ENCODE results near the gene RGS6. TPM values are rescaled to one million over a fixed set of nuclear protein-coding genes. Genes with fewer than 3 reads are reported as not detected.
A peak's percentile ranks its signal among the peaks of the same experiment; 100 is the strongest.

The RGS6 gene
- total RNA-seq, 1 donor from 2014 or later, result 0.34 TPM

DNA sequence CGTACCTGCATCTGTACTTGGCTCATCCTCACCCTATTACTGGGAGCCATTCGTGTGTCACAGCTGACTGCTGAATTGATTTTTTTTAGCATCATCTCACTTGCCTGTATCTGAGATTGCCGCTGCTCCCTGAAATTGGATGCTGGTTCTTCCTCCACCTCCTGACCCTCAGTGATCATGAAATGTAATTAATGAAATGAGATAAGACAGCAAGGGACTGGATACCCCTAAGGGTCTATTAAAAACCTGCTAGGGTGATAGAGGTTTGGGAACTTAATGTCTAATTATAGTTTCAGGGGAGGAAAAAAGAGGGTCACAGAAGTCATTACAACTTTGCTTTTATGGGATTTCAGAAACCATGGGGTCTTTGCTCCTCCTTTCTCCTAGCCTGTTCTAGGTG is 551.1 kb downstream of the RGS6 start:
- Mint-ChIP-seq H3K9me3 (ENCODE audit: unreplicated experiment) (peaks cover 10% of the 10 kb centered on the region), H3K4me3 (ENCODE audit: unreplicated experiment) (no peak overlapping the region), H3K4me1 (ENCODE audit: low read depth, unreplicated experiment) (peaks cover 13% of the 10 kb centered on the region), H3K27me3 (ENCODE audit: low read depth, unreplicated experiment) (peaks cover 6% of the 10 kb centered on the region), H3K36me3 (ENCODE audit: low read depth, unreplicated experiment) (no peaks in the 10 kb centered on the region), H3K27ac (ENCODE audit: unreplicated experiment) (peak overlapping the region; percentile 0)
- FAIRE-seq (no peak), DNase-seq (ENCODE audit: low read depth) (no peak)
- peaks cover 2% of the 10 kb centered on the region for H3K9me3 ChIP-seq (ENCODE audit: insufficient read depth, low read depth, low read length)
- no peaks in the 10 kb centered on the region for H3K4me1 ChIP-seq (ENCODE audit: insufficient read depth, low read length)
- no peaks in the 10 kb centered on the region for H3K36me3 ChIP-seq (ENCODE audit: insufficient read depth, low read length)
- peaks cover 10% of the 10 kb centered on the region for H3K27me3 ChIP-seq (ENCODE audit: insufficient read depth, low read length)
- H3K4me3 ChIP-seq (ENCODE audit: insufficient read depth, low read depth, low read length), result no peak overlapping the region
- TF ChIP-seq, protein P1, sequence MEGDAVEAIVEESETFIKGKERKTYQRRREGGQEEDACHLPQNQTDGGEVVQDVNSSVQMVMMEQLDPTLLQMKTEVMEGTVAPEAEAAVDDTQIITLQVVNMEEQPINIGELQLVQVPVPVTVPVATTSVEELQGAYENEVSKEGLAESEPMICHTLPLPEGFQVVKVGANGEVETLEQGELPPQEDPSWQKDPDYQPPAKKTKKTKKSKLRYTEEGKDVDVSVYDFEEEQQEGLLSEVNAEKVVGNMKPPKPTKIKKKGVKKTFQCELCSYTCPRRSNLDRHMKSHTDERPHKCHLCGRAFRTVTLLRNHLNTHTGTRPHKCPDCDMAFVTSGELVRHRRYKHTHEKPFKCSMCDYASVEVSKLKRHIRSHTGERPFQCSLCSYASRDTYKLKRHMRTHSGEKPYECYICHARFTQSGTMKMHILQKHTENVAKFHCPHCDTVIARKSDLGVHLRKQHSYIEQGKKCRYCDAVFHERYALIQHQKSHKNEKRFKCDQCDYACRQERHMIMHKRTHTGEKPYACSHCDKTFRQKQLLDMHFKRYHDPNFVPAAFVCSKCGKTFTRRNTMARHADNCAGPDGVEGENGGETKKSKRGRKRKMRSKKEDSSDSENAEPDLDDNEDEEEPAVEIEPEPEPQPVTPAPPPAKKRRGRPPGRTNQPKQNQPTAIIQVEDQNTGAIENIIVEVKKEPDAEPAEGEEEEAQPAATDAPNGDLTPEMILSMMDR (IDR thresholded peaks at IDR 0.05; ENCODE audit: insufficient read depth, low read depth, low read length), result no peak
- TF ChIP-seq EZH2 (IDR thresholded peaks at IDR 0.05; ENCODE audit: insufficient read depth, low read length), result no peak
- H3K4me2 ChIP-seq (ENCODE audit: low read length), result no peak overlapping the region
- H3K9ac ChIP-seq (ENCODE audit: low read length), result no peak overlapping the region
- no peak overlapping the region for H3K27ac ChIP-seq (ENCODE audit: low read depth, low read length)
- H4K20me1 ChIP-seq (ENCODE audit: insufficient read depth, low read length), result no peaks in the 10 kb centered on the region
- no peak overlapping the region for H2AFZ ChIP-seq (ENCODE audit: low read depth, low read length)
- H3K79me2 ChIP-seq (ENCODE audit: insufficient read depth, low read length), result no peaks in the 10 kb centered on the region

DNA sequence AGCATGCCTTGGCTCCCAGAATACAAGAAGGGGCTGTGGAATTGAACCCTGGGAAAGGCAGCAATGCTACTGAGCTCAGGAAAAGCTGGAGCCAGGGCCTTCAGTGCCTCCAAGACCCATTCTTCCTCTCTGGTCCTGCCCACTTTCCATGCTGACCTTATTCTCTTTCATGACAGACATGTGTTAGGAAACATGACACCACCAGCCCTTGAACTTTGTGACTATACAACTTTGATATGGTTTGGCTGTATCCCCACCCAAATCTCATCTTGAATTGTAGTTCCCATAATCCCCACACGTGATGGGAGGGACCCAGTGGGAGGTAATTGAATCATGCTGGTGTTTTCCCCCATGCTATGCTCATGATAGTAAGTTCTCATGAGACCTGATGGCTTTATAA is 553.5 kb downstream of the RGS6 start:
- DNase-seq (ENCODE audit: low read depth) (no peak), FAIRE-seq (no peak)
- H3K27ac Mint-ChIP-seq (ENCODE audit: unreplicated experiment), result no peak overlapping the region
- Histone ChIP-seq H3K27me3 (ENCODE audit: insufficient read depth, low read length) (peaks cover 7% of the 10 kb centered on the region), H3K4me3 (ENCODE audit: insufficient read depth, low read depth, low read length) (no peak overlapping the region), H2AFZ (ENCODE audit: low read depth, low read length) (no peak overlapping the region), H3K9me3 (ENCODE audit: insufficient read depth, low read depth, low read length) (peaks cover 6% of the 10 kb centered on the region), H3K4me1 (ENCODE audit: insufficient read depth, low read length) (no peaks in the 10 kb centered on the region), H4K20me1 (ENCODE audit: insufficient read depth, low read length) (no peaks in the 10 kb centered on the region), H3K36me3 (ENCODE audit: insufficient read depth, low read length) (no peaks in the 10 kb centered on the region), H3K9ac (ENCODE audit: low read length) (no peak overlapping the region), H3K4me2 (ENCODE audit: low read length) (no peak overlapping the region), H3K27ac (ENCODE audit: low read depth, low read length) (no peak overlapping the region), H3K79me2 (ENCODE audit: insufficient read depth, low read length) (no peaks in the 10 kb centered on the region)
- H3K9me3 Mint-ChIP-seq (ENCODE audit: unreplicated experiment), result peaks cover 16% of the 10 kb centered on the region
- H3K36me3 Mint-ChIP-seq (ENCODE audit: low read depth, unreplicated experiment), result no peaks in the 10 kb centered on the region
- no peak overlapping the region for H3K4me3 Mint-ChIP-seq (ENCODE audit: unreplicated experiment)
- no peaks in the 10 kb centered on the region for H3K4me1 Mint-ChIP-seq (ENCODE audit: low read depth, unreplicated experiment)
- H3K27me3 Mint-ChIP-seq (ENCODE audit: low read depth, unreplicated experiment), result peaks cover 10% of the 10 kb centered on the region
- TF ChIP-seq, protein P1 (IDR thresholded peaks at IDR 0.05; ENCODE audit: insufficient read depth, low read depth, low read length), result no peak
- no peak for TF ChIP-seq EZH2 (IDR thresholded peaks at IDR 0.05; ENCODE audit: insufficient read depth, low read length)

DNA sequence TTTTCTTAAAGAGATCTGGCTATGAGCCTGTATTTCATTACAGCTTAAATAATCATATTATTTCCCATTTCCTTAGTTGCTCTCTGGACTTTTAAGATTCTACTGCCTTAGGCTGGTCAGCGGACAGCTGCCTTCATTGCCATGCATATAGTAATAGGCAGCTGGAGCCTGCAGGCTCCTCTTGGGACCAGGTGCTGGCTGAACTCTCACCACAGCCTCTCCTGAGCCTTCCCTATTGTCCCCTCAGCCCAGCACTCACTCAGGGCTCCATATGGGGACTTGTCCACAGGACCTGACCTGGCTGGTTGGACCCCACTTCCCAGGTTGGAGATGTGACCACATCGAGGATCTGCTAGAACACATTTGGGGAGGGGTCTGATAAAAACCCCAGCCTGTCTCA is 556.3 kb downstream of the RGS6 start:
- no peak overlapping the region for H3K27ac Mint-ChIP-seq (ENCODE audit: unreplicated experiment)
- TF ChIP-seq, protein P1 (IDR thresholded peaks at IDR 0.05; ENCODE audit: insufficient read depth, low read depth, low read length), result no peak
- TF ChIP-seq EZH2 (IDR thresholded peaks at IDR 0.05; ENCODE audit: insufficient read depth, low read length), result no peak
- H3K4me1 Mint-ChIP-seq (ENCODE audit: low read depth, unreplicated experiment), result no peaks in the 10 kb centered on the region
- H3K9ac ChIP-seq (ENCODE audit: low read length), result no peak overlapping the region
- H3K4me2 ChIP-seq (ENCODE audit: low read length), result no peak overlapping the region
- H3K79me2 ChIP-seq (ENCODE audit: insufficient read depth, low read length), result no peaks in the 10 kb centered on the region
- H2AFZ ChIP-seq (ENCODE audit: low read depth, low read length), result no peak overlapping the region
- no peaks in the 10 kb centered on the region for H3K36me3 ChIP-seq (ENCODE audit: insufficient read depth, low read length)
- H3K27me3 ChIP-seq (ENCODE audit: insufficient read depth, low read length), result no peaks in the 10 kb centered on the region
- peaks cover 14% of the 10 kb centered on the region for H3K9me3 Mint-ChIP-seq (ENCODE audit: unreplicated experiment)
- no peak overlapping the region for H3K4me3 ChIP-seq (ENCODE audit: insufficient read depth, low read depth, low read length)
- H3K36me3 Mint-ChIP-seq (ENCODE audit: low read depth, unreplicated experiment), result no peaks in the 10 kb centered on the region
- peaks cover 3% of the 10 kb centered on the region for H3K9me3 ChIP-seq (ENCODE audit: insufficient read depth, low read depth, low read length)
- DNase-seq (ENCODE audit: low read depth) (no peak), FAIRE-seq (no peak)
- peaks cover 10% of the 10 kb centered on the region for H3K27me3 Mint-ChIP-seq (ENCODE audit: low read depth, unreplicated experiment)
- no peaks in the 10 kb centered on the region for H3K4me1 ChIP-seq (ENCODE audit: insufficient read depth, low read length)
- no peak overlapping the region for H3K4me3 Mint-ChIP-seq (ENCODE audit: unreplicated experiment)
- H3K27ac ChIP-seq (ENCODE audit: low read depth, low read length), result no peak overlapping the region
- no peaks in the 10 kb centered on the region for H4K20me1 ChIP-seq (ENCODE audit: insufficient read depth, low read length)

Data from astrocyte (in vitro differentiated cells and primary cell).